Globus pallidus (tissue), 1 donor: ENCODE measurements around the gene DAPK3.
"Not testable (repeated sequence)": the region's sequence is repeated elsewhere in the genome, so short reads cannot be mapped to it uniquely, and the experiment has no call there.

Source experiments
- DNase-seq: peaks from one replicate; pipeline ENCODE4 v3.0.0-alpha.2; 2015; ENCODE audit warnings: low spot score

The DAPK3 gene

GRCh38 chr19:3970808-3971598, at the start of gene DAPK3:
Gene DAPK3 (minus strand): TSS chr19:3971099. CDS start chr19:3969735, 1,364 bp downstream.
- peak; percentile 98 for DNase-seq

GRCh38 chr19:4019578-4019977, 48.7 kb upstream of the DAPK3 start:
- no peak for DNase-seq

- no peak for DNase-seq
Measured at GRCh38 chr19:4018775-4019504, 48.0 kb upstream of the DAPK3 start.

- DNase-seq: no peak
Measured at GRCh38 chr19:4018140-4018613, 47.3 kb upstream of the DAPK3 start.

- DNase-seq: no peak
Measured at GRCh38 chr19:4016903-4017638, 46.2 kb upstream of the DAPK3 start.

- peak; percentile 96 for DNase-seq
Measured at GRCh38 chr19:4016486-4016885, 45.6 kb upstream of the DAPK3 start.

- DNase-seq: no peak
Measured at GRCh38 chr19:4015705-4016402, 45.0 kb upstream of the DAPK3 start.

GRCh38 chr19:4014541-4015491, 43.9 kb upstream of the DAPK3 start:
- no peak for DNase-seq

- DNase-seq: no peak
Measured at GRCh38 chr19:4013886-4014540, 43.1 kb upstream of the DAPK3 start.

- no peak for DNase-seq
Measured at GRCh38 chr19:4012975-4013634, 42.2 kb upstream of the DAPK3 start.

GRCh38 chr19:4012092-4012974, 41.4 kb upstream of the DAPK3 start:
- no peak for DNase-seq

- DNase-seq: not testable (repeated sequence)
Measured at GRCh38 chr19:4011430-4011829, 40.5 kb upstream of the DAPK3 start.

- no peak for DNase-seq
Measured at GRCh38 chr19:4010808-4011110, 39.9 kb upstream of the DAPK3 start.

- no peak for DNase-seq
Measured at GRCh38 chr19:4009990-4010807, 39.3 kb upstream of the DAPK3 start.

- no peak for DNase-seq
Measured at GRCh38 chr19:4007836-4008539, 37.1 kb upstream of the DAPK3 start.

GRCh38 chr19:4007021-4007835, 36.3 kb upstream of the DAPK3 start, which contains the start of gene PIAS4:
Gene PIAS4 (plus strand): TSS chr19:4007736. CDS start chr19:4007761, 25 bp downstream.
- peak; percentile 93 for DNase-seq
